22Rv1 (cell line): Measurements from ENCODE around the gene XRN2.

Experiments
- H3K27ac ChIP-seq: fragments of 450-650 bp; 2 replicates; pipeline ENCODE4 v1.5.1; 2017
- ZFX ChIP-seq: fragments of 450-650 bp; IDR thresholded peaks from 2 replicates; pipeline ENCODE4 v1.6.1; 2017; ENCODE audit warnings: antibody characterized with exemption, borderline replicate concordance
- TF ChIP-seq, protein P1 (sequence below): fragments of 450-650 bp; IDR thresholded peaks from 2 replicates; pipeline ENCODE4 v1.5.1; 2017; ENCODE audit warnings: mild to moderate bottlenecking

XRN2 gene

DNA sequence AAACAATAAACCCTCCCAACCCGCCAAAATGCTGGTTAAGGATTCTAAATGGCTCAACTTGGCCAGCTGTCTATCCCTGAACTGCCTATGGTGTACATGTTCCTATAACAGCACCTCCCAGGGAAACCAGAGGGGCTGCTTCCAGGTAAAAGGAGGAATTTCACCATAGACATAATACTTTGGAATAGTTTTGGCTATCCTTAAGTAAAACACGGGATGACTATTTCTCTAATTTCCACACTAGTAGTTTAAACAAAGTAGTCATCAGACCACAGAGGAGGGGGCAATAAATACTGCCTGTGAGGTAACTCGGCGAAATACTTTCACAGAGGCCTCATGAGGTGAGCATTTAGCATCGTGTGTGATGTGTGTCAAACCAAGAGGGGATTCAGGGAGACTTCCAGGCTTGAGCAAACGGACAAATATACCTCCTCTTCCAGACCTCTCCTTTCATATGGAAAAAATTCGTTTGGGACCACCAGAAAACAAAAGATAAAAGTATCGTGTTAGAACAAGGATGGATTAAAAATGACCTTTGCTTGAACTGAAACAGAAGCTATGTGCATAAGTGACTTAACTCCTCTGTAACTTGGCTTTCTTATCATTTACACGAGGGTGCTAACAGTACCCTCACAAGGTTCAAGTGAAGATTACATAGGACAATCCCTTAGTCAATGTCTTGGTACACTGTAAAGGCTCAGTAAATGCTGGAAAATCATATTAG, 1.0 kb upstream of the XRN2 start:
- peak overlapping the region; percentile 86 for H3K27ac ChIP-seq
- no peak for TF ChIP-seq ZFX
- TF ChIP-seq, protein P1, sequence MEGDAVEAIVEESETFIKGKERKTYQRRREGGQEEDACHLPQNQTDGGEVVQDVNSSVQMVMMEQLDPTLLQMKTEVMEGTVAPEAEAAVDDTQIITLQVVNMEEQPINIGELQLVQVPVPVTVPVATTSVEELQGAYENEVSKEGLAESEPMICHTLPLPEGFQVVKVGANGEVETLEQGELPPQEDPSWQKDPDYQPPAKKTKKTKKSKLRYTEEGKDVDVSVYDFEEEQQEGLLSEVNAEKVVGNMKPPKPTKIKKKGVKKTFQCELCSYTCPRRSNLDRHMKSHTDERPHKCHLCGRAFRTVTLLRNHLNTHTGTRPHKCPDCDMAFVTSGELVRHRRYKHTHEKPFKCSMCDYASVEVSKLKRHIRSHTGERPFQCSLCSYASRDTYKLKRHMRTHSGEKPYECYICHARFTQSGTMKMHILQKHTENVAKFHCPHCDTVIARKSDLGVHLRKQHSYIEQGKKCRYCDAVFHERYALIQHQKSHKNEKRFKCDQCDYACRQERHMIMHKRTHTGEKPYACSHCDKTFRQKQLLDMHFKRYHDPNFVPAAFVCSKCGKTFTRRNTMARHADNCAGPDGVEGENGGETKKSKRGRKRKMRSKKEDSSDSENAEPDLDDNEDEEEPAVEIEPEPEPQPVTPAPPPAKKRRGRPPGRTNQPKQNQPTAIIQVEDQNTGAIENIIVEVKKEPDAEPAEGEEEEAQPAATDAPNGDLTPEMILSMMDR: no peak

DNA sequence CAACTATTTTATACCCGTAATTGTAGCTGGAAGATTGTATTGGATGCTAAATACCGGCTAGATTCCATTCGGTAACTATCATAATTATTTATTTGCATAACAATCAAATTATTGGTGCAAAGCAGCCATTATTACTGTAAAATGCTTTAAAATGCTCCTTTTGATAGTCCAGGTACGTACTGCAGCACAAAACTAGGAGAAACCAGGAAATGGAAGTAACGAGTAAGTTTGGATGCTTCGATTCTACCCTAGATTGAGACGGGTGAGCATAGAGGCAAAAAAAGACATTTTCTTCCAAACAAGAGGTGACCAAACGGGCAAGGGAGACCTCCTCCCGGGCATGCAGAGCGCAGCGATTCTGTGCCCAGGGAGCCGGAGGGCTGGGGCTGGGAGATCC, 469 bp upstream of the XRN2 start:
- peak overlapping the region; percentile 86 for H3K27ac ChIP-seq
- TF ChIP-seq, protein P1: no peak
- TF ChIP-seq ZFX: no peak

- peak overlapping the region; percentile 86 for H3K27ac ChIP-seq
- TF ChIP-seq ZFX: no peak
- TF ChIP-seq, protein P1: no peak
Observed at GRCh38 chr20:21303872-21304586, 898 bp downstream of the XRN2 start.

GRCh38 chr20:21308340-21308739, 5.2 kb downstream of the XRN2 start:
- no peak overlapping the region for H3K27ac ChIP-seq
- TF ChIP-seq ZFX: no peak
- TF ChIP-seq, protein P1: no peak

DNA sequence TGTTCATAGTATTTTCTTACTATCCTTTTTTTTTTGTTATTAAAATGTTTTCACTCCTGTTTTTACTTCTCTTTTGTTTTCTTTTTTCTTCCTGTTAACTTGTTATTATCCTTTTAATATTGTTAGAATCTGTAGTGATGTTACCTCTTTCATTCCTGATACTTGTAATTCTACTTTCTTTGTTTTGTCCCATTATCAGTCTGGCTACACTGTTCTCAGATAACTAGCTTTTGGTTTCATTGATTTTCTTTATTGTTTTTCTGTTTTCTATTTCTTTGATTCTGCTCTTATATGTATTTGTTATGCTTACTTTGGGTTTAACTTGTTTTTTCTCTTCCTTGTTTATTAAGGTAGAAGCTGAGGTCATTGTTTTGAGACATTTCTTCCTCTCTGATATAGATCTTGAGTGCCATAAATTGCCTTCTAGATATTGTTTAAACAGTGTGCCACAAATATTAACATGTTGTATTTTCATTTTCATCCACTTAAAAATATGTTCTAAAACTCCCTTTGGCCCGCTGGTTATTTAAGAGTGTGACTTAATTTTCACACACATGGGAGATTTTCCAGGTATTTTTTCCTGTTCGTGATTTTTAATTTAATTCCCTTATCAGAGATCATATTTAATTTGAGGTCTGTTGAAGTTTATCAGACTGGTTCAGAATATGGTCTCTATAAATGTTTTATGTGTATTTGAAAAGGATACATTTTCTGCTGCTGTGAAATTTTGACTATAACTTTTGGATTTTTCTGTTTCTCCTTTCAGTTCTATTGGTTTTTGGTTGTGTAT, 6.7 kb downstream of the XRN2 start:
- H3K27ac ChIP-seq: no peak overlapping the region
- TF ChIP-seq ZFX: no peak
- TF ChIP-seq, protein P1: no peak

GRCh38 chr20:21312813-21313474, 9.8 kb downstream of the XRN2 start:
- no peak for TF ChIP-seq ZFX
- TF ChIP-seq, protein P1: no peak
- no peak overlapping the region for H3K27ac ChIP-seq
